HG03025 (cell line): ENCODE data around the gene CRIP2.

Experiments
- ATAC-seq: cut with Tn5 transposase; IDR thresholded peaks from one replicate; pipeline ENCODE4 v1.9.1; 2021; ENCODE audit warnings: mild to moderate bottlenecking, moderate library complexity; ENCODE audit not compliant: unreplicated experiment, low FRiP score

Gene CRIP2

DNA sequence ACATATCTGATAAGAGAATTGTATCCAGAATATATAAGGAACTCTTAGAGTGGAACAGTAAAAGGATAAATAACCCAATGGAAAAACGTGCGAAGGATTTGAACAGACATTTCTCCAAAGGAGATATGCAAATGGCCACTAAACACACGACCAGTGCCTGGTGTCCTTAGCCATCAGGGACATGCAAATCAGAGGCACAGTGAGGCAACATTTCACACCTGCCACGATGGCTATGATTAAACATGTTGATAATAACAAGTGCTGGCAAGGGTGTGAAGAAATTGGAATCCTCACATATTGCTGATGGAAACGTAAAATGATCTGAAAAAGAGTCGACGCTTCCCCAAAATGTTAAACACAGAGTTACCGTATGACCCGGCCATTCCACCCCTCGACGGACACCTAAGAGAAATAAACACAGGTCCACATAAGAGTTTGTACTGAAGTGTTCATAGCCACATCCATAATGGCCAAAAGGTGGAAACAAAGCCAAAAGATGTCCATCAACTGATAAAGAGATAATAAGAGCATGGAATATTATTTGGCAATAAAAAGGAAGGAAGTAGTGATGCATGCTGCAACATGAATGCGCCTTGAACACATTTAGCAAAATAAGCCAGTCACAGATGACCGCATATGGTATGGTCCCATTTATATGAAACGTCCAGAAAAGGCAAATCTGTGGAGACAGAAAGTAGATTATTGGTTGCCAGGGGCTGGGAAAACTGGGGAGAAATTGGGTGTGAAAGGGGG, 45.5 kb downstream of the CRIP2 start:
- ATAC-seq, result no peak

DNA sequence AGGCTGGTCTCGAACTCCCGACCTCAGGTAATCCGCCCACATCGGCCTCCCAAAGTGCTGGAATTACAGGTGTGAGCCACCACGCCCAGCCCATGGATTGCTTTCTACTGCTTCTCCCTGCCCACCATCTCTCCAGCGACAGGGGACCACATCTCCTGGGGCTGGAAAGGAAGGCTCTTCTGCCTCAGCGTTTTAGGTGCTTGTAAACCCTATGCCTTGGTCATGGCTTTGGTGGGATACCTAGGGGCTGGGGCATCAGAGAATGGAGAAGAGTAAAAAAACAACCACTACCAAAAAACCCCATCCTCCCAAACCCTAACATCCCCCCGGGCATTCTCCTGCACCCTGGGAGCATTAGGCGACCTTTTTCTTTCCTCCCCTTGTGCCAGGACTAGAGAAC, 50.7 kb downstream of the CRIP2 start:
- ATAC-seq, result no peak

DNA sequence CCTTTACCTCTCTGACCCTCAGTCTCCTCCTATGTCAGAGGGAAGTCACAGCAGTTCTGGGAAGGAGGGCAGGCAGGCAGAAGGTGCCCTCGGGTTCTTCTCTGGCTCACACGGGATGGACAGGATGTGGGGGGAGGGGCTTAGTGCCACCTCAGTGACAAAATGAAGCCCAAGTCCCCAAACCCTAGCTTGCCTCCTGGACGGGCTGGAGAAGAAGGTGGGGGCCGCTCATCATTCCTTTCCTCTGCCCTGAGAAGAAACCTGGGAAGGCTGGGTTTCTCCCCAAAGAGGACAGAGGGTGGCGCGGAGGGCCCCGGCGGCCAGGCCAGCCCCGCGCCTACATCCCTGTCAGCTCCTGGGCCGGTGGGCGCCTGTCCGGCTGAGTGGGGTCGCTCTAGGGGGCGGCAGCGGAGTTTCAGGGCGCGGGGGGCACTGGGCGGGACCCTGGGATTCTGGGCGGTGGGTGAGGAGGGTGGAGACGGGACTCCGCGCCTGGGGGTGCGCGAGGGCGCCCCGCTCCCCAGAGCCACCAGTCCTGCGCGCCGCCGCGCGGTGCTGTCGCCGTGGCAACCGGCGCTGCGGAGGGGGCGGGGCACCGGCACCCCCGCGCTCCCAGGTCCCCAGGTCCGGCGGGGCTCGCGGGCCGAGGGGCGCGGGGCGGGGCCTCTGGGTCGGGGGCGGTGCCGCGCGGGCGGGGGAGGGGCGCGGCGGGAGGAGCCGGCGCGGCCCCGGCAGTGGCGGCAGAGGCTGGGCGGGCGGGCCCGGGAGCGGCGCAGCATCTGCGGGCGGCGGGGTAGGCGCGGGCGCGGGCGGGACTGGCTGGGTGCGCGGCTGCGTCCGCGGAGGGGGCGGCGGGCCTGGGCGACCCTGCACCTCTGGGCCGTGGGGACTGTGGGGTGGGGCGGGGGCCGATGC, 51.5 kb downstream of the CRIP2 start, which contains the start of gene TMEM121:
TMEM121 (plus strand) TSS at position 723 of the 915 bp plus-strand sequence. CDS start 2,252 bp downstream, outside the sequence.
- ATAC-seq, result no peak

DNA sequence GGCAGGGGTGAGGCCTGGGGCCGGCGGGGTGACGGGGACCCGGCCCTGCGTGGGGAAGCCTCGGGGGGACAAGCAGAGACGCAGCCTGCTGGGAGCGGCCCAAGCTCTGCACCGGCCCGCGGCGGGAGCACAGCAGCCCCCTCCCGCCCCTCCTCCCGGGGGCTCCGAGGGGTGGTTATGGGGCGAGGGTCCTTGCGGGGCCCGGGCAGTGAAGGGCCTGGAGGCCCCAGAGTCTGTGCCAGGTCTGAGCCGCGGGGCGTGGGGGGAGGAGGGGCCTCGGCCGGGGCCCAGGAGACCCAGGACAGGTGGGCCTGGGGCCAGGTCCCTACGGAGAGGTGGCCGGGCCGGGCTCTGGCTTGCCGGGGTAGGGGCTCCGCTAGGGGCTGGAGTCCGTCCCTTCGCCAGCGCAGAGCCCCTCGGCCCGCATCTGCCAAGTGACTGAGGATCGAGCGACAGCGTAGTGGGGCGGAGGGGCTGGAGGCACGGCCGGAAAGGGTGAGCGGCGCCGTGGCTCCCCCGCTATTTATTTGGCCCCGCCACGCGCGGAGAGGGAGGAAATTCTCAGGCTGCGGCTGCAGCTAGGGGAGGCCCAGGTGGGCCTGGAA, 52.3 kb downstream of the CRIP2 start:
- ATAC-seq, result no peak

DNA sequence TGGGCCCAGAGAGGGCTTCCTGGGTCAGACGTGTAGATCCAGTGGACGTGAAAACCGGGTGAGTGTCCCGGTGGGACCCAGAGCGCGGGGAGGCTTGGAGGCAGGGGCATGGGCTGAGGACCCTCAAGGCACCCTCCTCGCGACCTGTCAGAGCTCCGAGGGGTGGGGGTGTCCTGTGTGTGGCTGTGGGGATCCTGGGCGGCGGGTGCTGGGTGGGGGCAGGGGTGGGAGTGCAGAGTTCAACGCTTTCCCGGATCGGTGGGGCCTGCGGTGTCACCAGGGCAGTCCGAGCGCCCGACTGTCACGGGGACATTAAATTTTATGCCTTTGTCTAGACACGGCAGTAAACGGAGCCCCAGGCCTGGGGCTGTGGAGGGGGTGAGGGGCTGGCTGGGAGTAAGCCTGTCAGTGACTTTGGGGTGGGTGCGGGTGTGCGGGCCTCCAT, 52.8 kb downstream of the CRIP2 start:
- no peak for ATAC-seq

DNA sequence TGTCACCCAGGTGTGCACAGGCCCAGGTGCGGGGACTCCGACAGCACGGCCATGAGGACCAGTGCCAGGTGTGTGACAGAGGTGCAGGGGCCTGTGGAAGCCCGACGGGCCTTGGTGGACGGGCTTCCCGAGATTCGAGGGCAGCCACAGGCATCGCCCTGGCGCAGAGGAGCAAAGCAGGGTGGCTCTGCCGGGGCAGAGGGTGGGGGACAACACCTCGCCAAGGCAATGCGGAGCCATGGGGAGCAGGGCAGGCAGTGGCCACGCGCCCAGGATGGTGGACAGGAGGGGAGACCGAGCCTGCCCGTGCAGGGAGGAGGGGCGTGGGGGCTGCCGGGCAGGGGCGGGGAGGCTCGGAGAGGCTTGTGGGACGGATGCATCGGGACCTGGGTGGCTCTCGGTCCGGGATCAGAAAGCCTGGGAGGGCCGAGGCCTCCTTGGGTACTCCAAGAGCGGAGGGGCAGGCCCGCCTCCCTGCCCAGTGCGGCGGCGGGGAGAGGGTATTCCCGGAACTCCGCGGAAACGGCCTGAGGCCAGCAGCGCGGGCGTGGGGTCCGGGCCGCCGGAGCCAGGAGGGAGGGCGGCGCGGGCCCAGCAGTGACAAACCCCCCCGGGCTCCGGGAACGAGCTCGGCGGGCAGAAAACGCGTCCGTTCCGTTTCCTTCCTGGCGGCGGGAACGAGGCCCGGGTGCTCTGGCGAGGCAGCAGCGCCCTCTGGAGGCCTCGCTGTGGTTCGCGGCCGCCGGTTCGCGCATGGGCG, 53.4 kb downstream of the CRIP2 start:
- no peak for ATAC-seq

DNA sequence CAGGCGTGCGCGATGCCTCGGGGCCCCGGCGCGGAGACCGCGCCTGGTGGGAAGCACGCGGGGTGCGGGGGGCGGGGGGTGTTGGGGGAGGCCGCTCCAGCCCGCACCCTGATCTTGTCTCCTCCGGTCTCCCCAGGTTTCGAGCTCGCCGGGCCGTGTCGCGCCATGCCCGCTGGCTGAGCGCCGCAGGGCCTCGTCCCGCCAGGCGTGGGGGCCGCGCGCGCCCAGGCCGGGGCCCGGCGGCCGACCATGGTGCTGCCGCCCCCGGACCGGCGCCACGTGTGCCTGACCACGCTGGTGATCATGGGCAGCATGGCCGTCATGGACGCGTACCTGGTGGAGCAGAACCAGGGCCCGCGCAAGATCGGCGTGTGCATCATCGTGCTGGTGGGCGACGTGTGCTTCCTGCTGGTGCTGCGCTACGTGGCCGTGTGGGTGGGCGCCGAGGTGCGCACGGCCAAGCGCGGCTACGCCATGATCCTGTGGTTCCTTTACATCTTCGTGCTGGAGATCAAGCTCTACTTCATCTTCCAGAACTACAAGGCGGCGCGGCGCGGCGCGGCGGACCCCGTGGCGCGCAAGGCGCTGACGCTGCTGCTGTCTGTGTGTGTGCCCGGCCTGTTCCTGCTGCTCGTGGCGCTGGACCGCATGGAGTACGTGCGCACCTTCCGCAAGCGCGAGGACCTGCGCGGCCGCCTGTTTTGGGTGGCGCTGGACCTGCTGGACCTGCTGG, 54.1 kb downstream of the CRIP2 start:
- ATAC-seq, result no peak

DNA sequence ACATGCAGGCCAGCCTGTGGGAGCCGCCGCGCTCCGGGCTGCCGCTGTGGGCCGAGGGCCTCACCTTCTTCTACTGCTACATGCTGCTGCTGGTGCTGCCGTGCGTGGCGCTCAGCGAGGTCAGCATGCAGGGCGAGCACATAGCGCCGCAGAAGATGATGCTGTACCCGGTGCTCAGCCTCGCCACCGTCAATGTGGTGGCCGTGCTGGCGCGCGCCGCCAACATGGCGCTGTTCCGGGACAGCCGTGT, 54.6 kb downstream of the CRIP2 start:
- no peak for ATAC-seq
